H9 (cell line): ENCODE data around the gene DNALI1. TPM values are rescaled to one million over a fixed set of nuclear protein-coding genes. Genes with fewer than 3 reads are reported as not detected.

Source experiments
- DNase-seq: peaks from one replicate; pipeline ENCODE4 v3.0.0-alpha.2; 2017
- H2AFZ ChIP-seq: one replicate; pipeline ENCODE4 v1.6.1; 2013; ENCODE audit warnings: mild to moderate bottlenecking, low read length, control low read depth, moderate library complexity
- H2AK5ac ChIP-seq: 2 replicates; pipeline ENCODE4 v1.6.1; 2013; ENCODE audit warnings: low read length, control low read depth, mixed read lengths; ENCODE audit not compliant: insufficient read length
- H2BK120ac ChIP-seq: one replicate; pipeline ENCODE4 v1.6.1; 2013; ENCODE audit warnings: low read depth, mild to moderate bottlenecking, low read length, control low read depth, inconsistent platforms; ENCODE audit not compliant: poor library complexity, severe bottlenecking
- H2BK12ac ChIP-seq: 2 replicates; pipeline ENCODE4 v1.6.1; 2013; ENCODE audit warnings: low read length, control low read depth, mixed read lengths, low read depth; ENCODE audit not compliant: insufficient read length
- H2BK15ac ChIP-seq: 2 replicates; pipeline ENCODE4 v1.6.1; 2013; ENCODE audit warnings: low read depth, low read length, control low read depth
- H2BK20ac ChIP-seq: one replicate; pipeline ENCODE4 v1.6.1; 2013; ENCODE audit warnings: low read depth, mild to moderate bottlenecking, low read length, control low read depth, inconsistent platforms; ENCODE audit not compliant: poor library complexity, severe bottlenecking
- H2BK5ac ChIP-seq: 2 replicates; pipeline ENCODE4 v1.6.1; 2013; ENCODE audit warnings: low read length, control low read depth, mixed read lengths; ENCODE audit not compliant: insufficient read length
- H3K14ac ChIP-seq: 2 replicates; pipeline ENCODE4 v1.6.1; 2013; ENCODE audit warnings: low read length, control low read depth; ENCODE audit not compliant: insufficient read depth
- H3K18ac ChIP-seq: 2 replicates; pipeline ENCODE4 v1.6.1; 2013; ENCODE audit warnings: low read depth, mild to moderate bottlenecking, mixed read lengths, low read length, control low read depth; ENCODE audit not compliant: insufficient read length
- H3K23ac ChIP-seq: 2 replicates; pipeline ENCODE4 v1.6.1; 2013; ENCODE audit warnings: low read length, control low read depth, mixed read lengths, low read depth; ENCODE audit not compliant: insufficient read length
- H3K23me2 ChIP-seq: 2 replicates; pipeline ENCODE4 v1.6.1; 2013; ENCODE audit warnings: low read depth, mild to moderate bottlenecking, mixed read lengths, low read length, control low read depth; ENCODE audit not compliant: insufficient read length, poor library complexity, severe bottlenecking
- H3K27ac ChIP-seq: 2 replicates; pipeline ENCODE4 v1.5.1; 2013; ENCODE audit warnings: low read length, control low read depth, mixed read lengths, low read depth; ENCODE audit not compliant: insufficient read length
- H3K27me3 ChIP-seq: 2 replicates; pipeline ENCODE4 v1.6.1; 2013; ENCODE audit warnings: low read length, control low read depth, inconsistent platforms; ENCODE audit not compliant: insufficient read depth
- H3K4ac ChIP-seq: 2 replicates; pipeline ENCODE4 v1.6.1; 2013; ENCODE audit warnings: low read depth, mild to moderate bottlenecking, control low read depth, inconsistent platforms, low read length, moderate library complexity
- H3K4me1 ChIP-seq: 2 replicates; pipeline ENCODE4 v1.6.1; 2013; ENCODE audit warnings: low read length, control low read depth, inconsistent platforms; ENCODE audit not compliant: insufficient read depth
- H3K4me2 ChIP-seq: 2 replicates; pipeline ENCODE4 v1.6.1; 2013; ENCODE audit warnings: low read length, control low read depth, mixed read lengths; ENCODE audit not compliant: insufficient read length, insufficient read depth
- H3K56ac ChIP-seq: 2 replicates; pipeline ENCODE4 v1.6.1; 2013; ENCODE audit warnings: low read depth, mild to moderate bottlenecking, mixed read lengths, low read length, control low read depth; ENCODE audit not compliant: insufficient read length
- H3K79me1 ChIP-seq: 2 replicates; pipeline ENCODE4 v1.6.1; 2013; ENCODE audit warnings: low read depth, mild to moderate bottlenecking, moderate library complexity, low read length, control low read depth, inconsistent platforms; ENCODE audit not compliant: insufficient read depth, poor library complexity, severe bottlenecking
- H3K79me2 ChIP-seq: 2 replicates; pipeline ENCODE4 v1.6.1; 2013; ENCODE audit warnings: low read length, control low read depth, inconsistent platforms; ENCODE audit not compliant: insufficient read depth
- H3K9ac ChIP-seq: 2 replicates; pipeline ENCODE4 v1.6.1; 2013; ENCODE audit warnings: low read length, control low read depth, mixed read lengths; ENCODE audit not compliant: insufficient read length; ENCODE audit errors: extremely low read depth
- H3K9me3 ChIP-seq: one replicate; pipeline ENCODE4 v1.6.1; 2013; ENCODE audit warnings: low read depth, low read length, inconsistent platforms; ENCODE audit not compliant: control insufficient read depth
- H3T11ph ChIP-seq: one replicate; pipeline ENCODE4 v1.6.1; 2013; ENCODE audit warnings: mild to moderate bottlenecking, low read length, control low read depth, inconsistent platforms
- H4K20me1 ChIP-seq: one replicate; pipeline ENCODE4 v1.6.1; 2013; ENCODE audit not compliant: control insufficient read depth, insufficient read length, insufficient read depth
- H4K5ac ChIP-seq: 2 replicates; pipeline ENCODE4 v1.6.1; 2013; ENCODE audit warnings: low read depth, mild to moderate bottlenecking, mixed read lengths, low read length, control low read depth; ENCODE audit not compliant: insufficient read length
- H4K8ac ChIP-seq: replicated peaks from 2 replicates; pipeline ENCODE4 v1.6.1; 2013; ENCODE audit warnings: low read length, control low read depth, mixed read lengths, low read depth; ENCODE audit not compliant: insufficient read length
- H4K91ac ChIP-seq: 2 replicates; pipeline ENCODE4 v1.6.1; 2013; ENCODE audit warnings: low read depth, mild to moderate bottlenecking, moderate library complexity, mixed read lengths, low read length, control low read depth; ENCODE audit not compliant: insufficient read length
- H3K27ac Mint-ChIP-seq, 3 experiments: 2 replicates in 2 of 3; 3 replicates in 1 of 3; pipeline ENCODE4 v1.8.0; 2020 to 2021; ENCODE audit warnings: mixed read lengths in 3 of 3, mild to moderate bottlenecking in 1 of 3, moderate library complexity in 1 of 3
- H3K27me3 Mint-ChIP-seq: 2 replicates; pipeline ENCODE4 v1.8.0; 2021; ENCODE audit warnings: low read depth, mild to moderate bottlenecking, moderate library complexity, mixed read lengths
- H3K36me3 Mint-ChIP-seq, 3 experiments: 2 replicates in 2 of 3; 3 replicates in 1 of 3; pipeline ENCODE4 v1.8.0; 2020 to 2021; ENCODE audit warnings: low read depth in 3 of 3, mixed read lengths in 3 of 3; ENCODE audit not compliant: insufficient read depth in 1 of 3
- H3K4me1 Mint-ChIP-seq, 2 experiments: 2 replicates each; pipeline ENCODE4 v1.8.0; 2020; ENCODE audit warnings: mixed read lengths in 2 of 2
- H3K4me3 Mint-ChIP-seq, 2 experiments: 2 replicates in 1 of 2; 3 replicates in 1 of 2; pipeline ENCODE4 v1.8.0; 2020 to 2021; ENCODE audit warnings: mild to moderate bottlenecking in 2 of 2, mixed read lengths in 2 of 2, moderate library complexity in 1 of 2
- H3K9me3 Mint-ChIP-seq, 2 experiments: 2 replicates in 1 of 2; 3 replicates in 1 of 2; pipeline ENCODE4 v1.8.0; 2020; ENCODE audit warnings: mild to moderate bottlenecking in 2 of 2, mixed read lengths in 2 of 2, moderate library complexity in 1 of 2
- CTCF ChIP-seq: fragments of 200-600 bp; sonication (generic); conservative IDR thresholded peaks from 3 replicates; pipeline ENCODE4 v1.8.0; 2021; ENCODE audit warnings: antibody characterized with exemption, mild to moderate bottlenecking
- WGBS: extraction: QIAGEN DNeasy Blood & Tissue Kit; methylation state at CpG from one replicate; pipeline ENCODE4 v1.1.7; 2013; ENCODE audit warnings: missing lambda C conversion rate, low lambda C conversion rate, mixed read lengths; ENCODE audit not compliant: insufficient read length; ENCODE audit errors: extremely low coverage; 5-methylcytosine and 5-hydroxymethylcytosine counted together
- total RNA-seq: library from RNA; stranded (reverse); gene quantifications from 2 replicates; pipeline ENCODE4 v1.2.1, GENCODE V29; 2021

DNALI1 gene
- total RNA-seq, 1 experiment from 2014 or later, result 18.0 TPM

- no peak overlapping the region for H3K4me3 Mint-ChIP-seq
- no peak for DNase-seq
- H3K27me3 Mint-ChIP-seq, result no peaks in the 10 kb centered on the region
- no peak overlapping the region for H4K8ac ChIP-seq
- H4K5ac ChIP-seq, result no peak overlapping the region
- no peaks in the 10 kb centered on the region for H3K27me3 ChIP-seq
- H3K4me1 ChIP-seq, result no peaks in the 10 kb centered on the region
- no peaks in the 10 kb centered on the region for H3K79me1 ChIP-seq
- H3K14ac ChIP-seq, result no peak overlapping the region
- H3T11ph ChIP-seq, result no peak overlapping the region
- no peak overlapping the region for H3K4ac ChIP-seq
- H3K4me1 Mint-ChIP-seq, result no peaks in the 10 kb centered on the region
- H3K23ac ChIP-seq, result no peak overlapping the region
- no peak overlapping the region for H3K4me2 ChIP-seq
- H4K91ac ChIP-seq, result no peak overlapping the region
- H3K18ac ChIP-seq, result no peak overlapping the region
- WGBS, result no CpG with 5 or more reads among the region's 30 CpGs
- H3K56ac ChIP-seq, result no peak overlapping the region
- no peak overlapping the region for H2BK120ac ChIP-seq
- H3K27ac ChIP-seq, result no peak overlapping the region
- H2AK5ac ChIP-seq, result no peak overlapping the region
- H4K20me1 ChIP-seq, result no peaks in the 10 kb centered on the region
- peaks cover 29 to 70% (median 57%) of the 10 kb centered on the region in 3 experiments for H3K36me3 Mint-ChIP-seq
- TF ChIP-seq CTCF, result no peak
- H2AFZ ChIP-seq, result no peak overlapping the region
- no peaks in the 10 kb centered on the region for H3K9me3 ChIP-seq
- H2BK5ac ChIP-seq, result no peak overlapping the region
- H2BK12ac ChIP-seq, result no peak overlapping the region
- H3K9ac ChIP-seq, result no peak overlapping the region
- H3K9me3 Mint-ChIP-seq, result no peaks in the 10 kb centered on the region
- no peak overlapping the region for H2BK15ac ChIP-seq
- H3K79me2 ChIP-seq, result no peaks in the 10 kb centered on the region
- H3K27ac Mint-ChIP-seq, result no peak overlapping the region; a peak in 1 of 7 replicates
- H2BK20ac ChIP-seq, result no peak overlapping the region
- no peaks in the 10 kb centered on the region for H3K23me2 ChIP-seq
Observed at GRCh38 chr1:37540036-37540785, 16.5 kb upstream of the DNALI1 start.
